Endothelial cell of umbilical vein (primary cell): ENCODE data around the gene DPF3. TPM values are rescaled to one million over a fixed set of nuclear protein-coding genes. Genes with fewer than 3 reads are reported as not detected.

Experiments
- BruUV-seq: library from RNA; stranded (reverse); fragments of 400-500 nt; replicated peaks from 2 replicates; lab custom pipeline; 2021; lab: Mats Ljungman, UMichigan
- CTCF ChIA-PET: fragments of 300-600, 350-600 bp; sonication (Branson Sonifier 250); formaldehyde crosslinking; loops from one replicate; lab custom pipeline; 2021; ENCODE audit warnings: antibody characterized with exemption, inconsistent platforms; lab: Charles Lee
- POLR2A ChIA-PET: fragments of 300-600, 350-600 bp; sonication (Branson Sonifier 250); formaldehyde crosslinking; loops from one replicate; lab custom pipeline; 2021; ENCODE audit warnings: antibody characterized with exemption, inconsistent platforms; lab: Charles Lee
- DNase-seq: peaks from one replicate; pipeline ENCODE4 v3.0.0-alpha.2; 2011; ENCODE audit warnings: low read depth, low spot score
- FAIRE-seq: peaks from 2 replicates; lab custom pipeline; 2011; peaks lifted over from hg19 to GRCh38; lab: Jason Lieb, UNC
- H2AFZ ChIP-seq: 2 replicates; pipeline ENCODE4 v1.6.0; 2012; ENCODE audit warnings: low read depth, low read length, control low read depth, inconsistent platforms
- H3K27ac ChIP-seq: 2 replicates; pipeline ENCODE4 v1.5.1; 2011; ENCODE audit warnings: low read depth, mild to moderate bottlenecking, control low read depth, low read length, moderate library complexity; ENCODE audit not compliant: insufficient read depth
- H3K27me3 ChIP-seq, 2 experiments: 2 replicates each; pipeline versions ENCODE4 v1.6.0 to v1.6.1; 2011; ENCODE audit warnings: low read length in 2 of 2, mixed read lengths in 1 of 2; ENCODE audit not compliant: control insufficient read depth in 2 of 2, insufficient read depth in 2 of 2
- H3K36me3 ChIP-seq, 2 experiments: 2 replicates in 1 of 2; 3 replicates in 1 of 2; pipeline ENCODE4 v1.5.1; 2011; ENCODE audit warnings: low read length in 2 of 2, mild to moderate bottlenecking in 1 of 2, moderate library complexity in 1 of 2; ENCODE audit not compliant: control insufficient read depth in 2 of 2, insufficient read depth in 2 of 2; ENCODE audit errors: extremely low read depth in 1 of 2
- H3K4me1 ChIP-seq: 3 replicates; pipeline ENCODE4 v1.5.1; 2011; ENCODE audit warnings: mild to moderate bottlenecking, low read length; ENCODE audit not compliant: control insufficient read depth, insufficient read depth; ENCODE audit errors: extremely low read depth
- H3K4me2 ChIP-seq: 2 replicates; pipeline ENCODE4 v1.6.1; 2011; ENCODE audit warnings: low read length, control low read depth, mixed read lengths; ENCODE audit not compliant: insufficient read depth
- H3K4me3 ChIP-seq, 3 experiments: fragments of 200-600 bp in 1 of 3; sonication (generic), shearing (Covaris generic) in 1 of 3; replicated peaks in 1 of 3; 2 replicates each; pipeline ENCODE4 v1.5.1; 2011 to 2016; ENCODE audit warnings: control low read depth in 3 of 3, low read length in 3 of 3, mild to moderate bottlenecking in 2 of 3, inconsistent platforms in 1 of 3, low read depth in 1 of 3, moderate library complexity in 1 of 3; ENCODE audit not compliant: insufficient read depth in 1 of 3
- H3K79me2 ChIP-seq: 2 replicates; pipeline ENCODE4 v1.6.0; 2012; ENCODE audit warnings: low read length, inconsistent platforms; ENCODE audit not compliant: control insufficient read depth, insufficient read depth
- H3K9ac ChIP-seq: replicated peaks from 2 replicates; pipeline ENCODE3; 2011; ENCODE audit warnings: low read length, control low read depth; ENCODE audit not compliant: insufficient read depth; ENCODE audit errors: extremely low read depth
- H3K9me1 ChIP-seq: replicated peaks from 3 replicates; pipeline ENCODE4 v1.6.0; 2011; ENCODE audit warnings: mild to moderate bottlenecking, low read length; ENCODE audit not compliant: control insufficient read depth, insufficient read depth; ENCODE audit errors: extremely low read depth
- H3K9me3 ChIP-seq: replicated peaks from 2 replicates; pipeline ENCODE4 v1.5.1; 2012; ENCODE audit warnings: low read length, inconsistent platforms; ENCODE audit not compliant: control insufficient read depth, insufficient read depth
- H4K20me1 ChIP-seq: replicated peaks from 2 replicates; pipeline ENCODE3; 2011; ENCODE audit warnings: mild to moderate bottlenecking, low read length; ENCODE audit not compliant: control insufficient read depth, insufficient read depth; ENCODE audit errors: extremely low read depth
- EZH2 ChIP-seq: IDR thresholded peaks from 2 replicates; pipeline ENCODE4 v1.6.1; 2012; ENCODE audit warnings: borderline replicate concordance, low read depth, mild to moderate bottlenecking, moderate library complexity, low read length, inconsistent platforms; ENCODE audit not compliant: severe bottlenecking
- FOS ChIP-seq: IDR thresholded peaks from 2 replicates; pipeline ENCODE4 v1.6.1; 2011; ENCODE audit warnings: mild to moderate bottlenecking, low read length, moderate library complexity, borderline replicate concordance; ENCODE audit not compliant: insufficient read depth
- GATA2 ChIP-seq: IDR thresholded peaks from 2 replicates; pipeline ENCODE4 v1.7.0; 2011; ENCODE audit warnings: low read depth, mild to moderate bottlenecking, moderate library complexity, mixed read lengths, low read length; ENCODE audit not compliant: insufficient read length, insufficient read depth
- MYC ChIP-seq: IDR thresholded peaks from one replicate; pipeline ENCODE4 v1.6.1; 2011; ENCODE audit warnings: mild to moderate bottlenecking, low read depth, low read length
- POLR2A ChIP-seq: IDR thresholded peaks from 2 replicates; pipeline ENCODE4 v1.6.1; 2012; ENCODE audit warnings: low read depth, mild to moderate bottlenecking, control low read depth, low read length
- POLR2AphosphoS5 ChIP-seq: IDR thresholded peaks from 2 replicates; pipeline ENCODE4 v1.6.1; 2012; ENCODE audit warnings: low read depth, mild to moderate bottlenecking, control low read depth, low read length, moderate library complexity; ENCODE audit not compliant: insufficient read depth
- dilution Hi-C: fragments of 300-500 bp; cut with MboI; formaldehyde crosslinking; loops from one replicate; pipeline ENCODE4 v1.15.0; 2019; ENCODE audit warnings: low sequenced_read_pairs; ENCODE audit not compliant: extremely low pct_ligation_motif_present
- intact Hi-C: fragments of 100-400 bp; cut with micrococcal nuclease; formaldehyde crosslinking; loops from one replicate; pipeline ENCODE4 v1.10.0; 2022
- polyA plus RNA-seq, 4 experiments: library from polyadenylated mRNA; depleted of rRNA in 3 of 4; stranded (reverse) in 3 of 4; unstranded in 1 of 4; fragments of >200 nt; gene quantifications; 2 replicates each; pipeline versions ENCODE4 v1.2.1 to v1.2.3, GENCODE V29; 2011 to 2012; ENCODE audit warnings: missing spikeins in 1 of 4
- total RNA-seq: library from RNA; stranded (reverse); gene quantifications from 2 replicates; pipeline ENCODE4 v1.2.3, GENCODE V29; 2021
- TF ChIP-seq, protein P1 (sequence below), 2 donors: IDR thresholded peaks; 1 replicate in 1 of 2; 2 replicates in 1 of 2; pipeline ENCODE4 v1.5.1; 2011; ENCODE audit warnings: low read length in 2 of 2, mild to moderate bottlenecking in 2 of 2, moderate library complexity in 2 of 2, control low read depth in 1 of 2, inconsistent platforms in 1 of 2, low read depth in 1 of 2; ENCODE audit not compliant: insufficient read depth in 1 of 2; ENCODE audit errors: extremely low read depth in 1 of 2
- TF ChIP-seq, protein P2 (sequence below): IDR thresholded peaks from 2 replicates; pipeline ENCODE4 v1.6.1; 2011; ENCODE audit not compliant: insufficient read depth, insufficient read length

Gene DPF3
- total and polyA plus RNA-seq, 2 donors (not counting 3 experiments of a cell fraction or from before 2014, with no cell fraction given), result 2.4 to 3.5 TPM

DNA sequence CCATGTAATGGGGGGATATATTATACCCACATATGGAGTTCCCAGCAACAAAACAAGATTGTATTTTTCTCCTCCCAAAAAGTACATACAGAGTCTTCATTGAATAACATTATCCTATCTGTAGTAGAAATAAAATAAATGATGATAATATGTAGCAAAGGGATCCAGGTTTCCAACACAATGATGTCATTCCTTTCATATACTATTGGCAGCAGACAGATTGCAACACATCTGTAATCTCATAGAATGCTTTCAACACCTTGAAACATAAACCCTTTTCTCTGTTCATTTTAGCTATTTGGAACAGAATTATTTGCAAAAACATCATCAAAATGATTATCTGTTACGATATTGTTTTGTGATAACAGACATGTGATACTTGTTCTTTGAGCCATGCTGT is 317.6 kb downstream of the DPF3 start:
- ChIA-PET POLR2A (no interaction called here), CTCF (no interaction called here)
- Histone ChIP-seq H4K20me1 (no peaks in the 10 kb centered on the region), H3K27me3 (peaks cover 24 to 36% of the 10 kb centered on the region in 2 experiments), H3K27ac (no peak overlapping the region), H3K79me2 (no peaks in the 10 kb centered on the region), H3K9ac (no peak overlapping the region), H3K36me3 (no peaks in the 10 kb centered on the region), H3K4me2 (no peak overlapping the region), H2AFZ (no peak overlapping the region), H3K4me1 (no peaks in the 10 kb centered on the region), H3K4me3 (no peak overlapping the region), H3K9me1 (no peaks in the 10 kb centered on the region), H3K9me3 (no peaks in the 10 kb centered on the region)
- dilution Hi-C loops (no loop called here), intact Hi-C loops (no loop called here)
- TF ChIP-seq GATA2 (no peak), FOS (no peak), POLR2A (no peak), POLR2AphosphoS5 (no peak), EZH2 (no peak), MYC (no peak)
- TF ChIP-seq, protein P1, sequence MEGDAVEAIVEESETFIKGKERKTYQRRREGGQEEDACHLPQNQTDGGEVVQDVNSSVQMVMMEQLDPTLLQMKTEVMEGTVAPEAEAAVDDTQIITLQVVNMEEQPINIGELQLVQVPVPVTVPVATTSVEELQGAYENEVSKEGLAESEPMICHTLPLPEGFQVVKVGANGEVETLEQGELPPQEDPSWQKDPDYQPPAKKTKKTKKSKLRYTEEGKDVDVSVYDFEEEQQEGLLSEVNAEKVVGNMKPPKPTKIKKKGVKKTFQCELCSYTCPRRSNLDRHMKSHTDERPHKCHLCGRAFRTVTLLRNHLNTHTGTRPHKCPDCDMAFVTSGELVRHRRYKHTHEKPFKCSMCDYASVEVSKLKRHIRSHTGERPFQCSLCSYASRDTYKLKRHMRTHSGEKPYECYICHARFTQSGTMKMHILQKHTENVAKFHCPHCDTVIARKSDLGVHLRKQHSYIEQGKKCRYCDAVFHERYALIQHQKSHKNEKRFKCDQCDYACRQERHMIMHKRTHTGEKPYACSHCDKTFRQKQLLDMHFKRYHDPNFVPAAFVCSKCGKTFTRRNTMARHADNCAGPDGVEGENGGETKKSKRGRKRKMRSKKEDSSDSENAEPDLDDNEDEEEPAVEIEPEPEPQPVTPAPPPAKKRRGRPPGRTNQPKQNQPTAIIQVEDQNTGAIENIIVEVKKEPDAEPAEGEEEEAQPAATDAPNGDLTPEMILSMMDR (IDR thresholded peaks at IDR 0.05; ENCODE audit: extremely low read depth in 1 of 2, insufficient read depth in 1 of 2, low read depth in 1 of 2, low read length in 2 of 2), result no peak
- TF ChIP-seq, protein P2, sequence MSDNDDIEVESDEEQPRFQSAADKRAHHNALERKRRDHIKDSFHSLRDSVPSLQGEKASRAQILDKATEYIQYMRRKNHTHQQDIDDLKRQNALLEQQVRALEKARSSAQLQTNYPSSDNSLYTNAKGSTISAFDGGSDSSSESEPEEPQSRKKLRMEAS, result no peak
- no TSS peak for BruUV-seq
- FAIRE-seq (no peak), DNase-seq (no peak)
